GM18517 (cell line): ENCODE measurements around the gene SRPRB.
"Not testable (repeated sequence)": the region's sequence is repeated elsewhere in the genome, so short reads cannot be mapped to it uniquely, and the experiment has no call there.

Experiments used
- ATAC-seq: cut with Tn5 transposase; IDR thresholded peaks from one replicate; pipeline ENCODE4 v1.9.1; 2021; ENCODE audit warnings: mild to moderate bottlenecking, moderate library complexity; ENCODE audit not compliant: unreplicated experiment

SRPRB gene

DNA sequence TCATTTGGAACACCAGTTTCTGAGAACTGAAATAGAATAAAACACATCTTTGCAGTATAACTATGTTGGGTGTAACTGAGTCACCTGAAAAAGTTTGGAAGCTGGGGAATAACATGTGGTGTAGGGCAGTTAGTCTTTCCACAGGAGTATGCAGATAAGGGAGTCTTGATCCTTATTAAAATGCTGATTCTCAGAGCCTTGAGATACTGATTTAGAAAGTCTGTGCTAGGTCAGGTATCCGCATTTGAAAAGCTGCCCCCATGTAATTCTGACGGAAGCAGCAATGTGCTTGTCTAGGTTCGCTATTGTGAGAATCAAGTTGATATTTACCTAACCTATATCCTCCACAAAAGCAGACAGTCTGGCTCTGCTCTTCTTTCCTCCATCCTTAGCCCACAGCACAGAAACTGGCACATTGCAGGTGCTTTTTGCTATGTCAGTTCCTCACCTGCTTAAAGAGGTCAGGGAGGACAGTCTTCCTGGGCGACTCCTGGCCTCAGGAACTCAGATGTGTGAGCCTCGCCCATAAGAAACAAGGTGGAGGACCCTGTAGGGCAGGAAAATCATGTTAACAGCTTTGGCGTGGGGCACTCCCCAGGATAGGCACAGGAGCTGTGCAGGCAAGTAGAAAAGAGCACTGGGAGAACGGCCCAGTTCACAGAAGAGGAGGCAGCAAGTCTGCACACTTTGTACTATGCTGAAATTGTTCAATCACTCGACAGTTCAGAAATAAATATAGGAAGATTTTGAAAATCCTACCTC lies 27.6 kb upstream of the SRPRB start:
- no peak for ATAC-seq

- ATAC-seq = no peak
Measured at GRCh38 chr3:133779626-133780203, 25.9 kb upstream of the SRPRB start.

DNA sequence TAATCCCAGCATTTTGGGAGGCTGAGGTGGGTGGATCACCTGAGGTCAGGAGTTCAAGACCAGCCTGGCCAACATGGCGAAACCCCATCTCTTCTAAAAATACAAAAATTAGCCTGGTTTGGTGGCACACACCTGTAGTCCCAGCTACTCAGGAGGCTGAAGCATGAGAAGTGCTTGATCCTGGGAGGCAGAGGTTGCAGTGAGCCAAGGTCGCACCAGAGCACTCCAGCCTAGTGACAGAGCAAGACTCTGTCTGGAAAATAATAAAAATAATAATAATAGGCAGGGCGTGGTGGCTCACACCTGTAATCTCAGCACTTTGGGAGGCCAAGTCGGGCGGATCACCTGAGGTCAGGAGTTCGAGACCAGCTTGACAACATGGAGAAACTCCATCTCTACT lies 24.9 kb upstream of the SRPRB start:
- not testable (repeated sequence) for ATAC-seq

GRCh38 chr3:133781570-133781969 lies 24.0 kb upstream of the SRPRB start:
- no peak for ATAC-seq

- no peak for ATAC-seq
Measured at GRCh38 chr3:133782454-133782853, 23.2 kb upstream of the SRPRB start.

DNA sequence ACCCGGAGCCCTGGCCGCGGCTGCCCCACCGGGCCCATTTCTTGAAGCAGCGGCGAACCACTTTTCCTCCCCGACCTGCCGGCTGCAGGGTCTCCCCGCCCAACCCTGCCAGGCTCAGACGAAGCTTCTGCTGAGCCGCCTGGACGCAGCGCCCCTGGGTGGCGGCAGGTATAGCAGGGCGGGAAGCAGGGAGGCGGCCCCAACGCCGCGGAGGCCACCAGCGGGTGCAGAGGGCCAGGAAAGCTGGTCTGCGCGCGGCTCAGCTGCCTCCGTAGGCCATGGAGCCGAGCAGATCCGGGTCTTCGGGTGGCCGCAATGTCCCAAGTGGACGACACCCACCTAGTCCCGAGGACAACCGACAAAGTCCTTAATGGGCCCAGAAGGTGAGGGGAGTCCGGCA lies 21.9 kb upstream of the SRPRB start:
- ATAC-seq = no peak

GRCh38 chr3:133788024-133788423 lies 17.6 kb upstream of the SRPRB start:
- ATAC-seq = no peak

- no peak for ATAC-seq
Measured at GRCh38 chr3:133792171-133792763, 13.3 kb upstream of the SRPRB start.

- no peak for ATAC-seq
Measured at GRCh38 chr3:133797396-133798105, 8.1 kb upstream of the SRPRB start.

GRCh38 chr3:133799794-133800585 lies 5.6 kb upstream of the SRPRB start:
- ATAC-seq = no peak

DNA sequence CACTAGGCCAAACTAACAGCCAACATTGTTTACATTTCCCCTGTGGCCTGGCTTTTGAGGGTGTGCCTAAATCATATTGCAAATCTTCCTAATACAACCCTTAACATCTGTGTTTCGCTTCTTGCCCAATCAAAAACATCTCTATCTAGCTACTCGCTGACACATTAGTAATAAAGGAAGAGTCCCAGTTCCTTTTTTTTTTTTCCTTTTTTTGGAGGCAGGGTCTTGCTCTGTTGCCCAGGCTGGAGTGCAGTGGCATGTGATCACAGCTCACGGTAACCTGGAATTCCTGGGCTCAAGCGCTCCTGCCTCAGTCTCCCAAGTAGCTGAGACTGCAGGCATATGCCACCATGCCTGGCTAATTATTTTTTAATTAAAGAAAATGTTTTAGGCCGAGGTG lies 2.1 kb upstream of the SRPRB start:
- ATAC-seq = no peak

DNA sequence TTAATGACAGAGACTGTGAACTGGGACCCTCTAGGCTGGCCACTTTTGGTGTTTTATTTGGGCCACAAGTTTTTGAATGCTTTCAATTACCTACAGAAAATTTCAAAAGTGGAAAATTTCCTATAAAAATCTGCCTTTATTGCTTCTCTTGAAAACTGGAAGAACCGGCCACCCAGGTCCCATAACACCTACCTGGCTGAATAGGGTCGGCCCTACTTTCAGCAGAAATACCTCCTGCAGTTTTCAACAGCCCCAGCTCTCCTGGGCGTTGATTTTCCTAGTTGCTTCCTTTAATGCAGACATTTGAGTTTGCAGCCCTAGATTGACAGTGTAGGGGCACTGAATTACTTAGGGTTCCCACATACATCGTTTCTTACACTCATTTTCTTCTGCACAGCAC lies 719 bp upstream of the SRPRB start:
- no peak for ATAC-seq

DNA sequence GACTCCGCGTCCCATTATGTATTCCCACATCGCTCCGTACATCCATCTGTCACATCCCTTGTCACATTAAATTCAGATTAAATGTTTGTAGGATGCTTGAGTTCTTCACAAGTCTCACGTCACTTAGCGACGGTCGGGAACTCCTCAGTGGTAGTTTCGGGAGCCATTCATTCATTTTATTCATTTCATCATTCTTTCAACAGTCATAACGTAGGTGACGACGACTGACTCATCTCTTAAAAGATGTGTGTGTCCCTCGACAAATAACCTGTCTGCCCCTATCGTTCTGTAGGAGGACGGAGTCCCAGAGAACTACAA lies 272 bp upstream of the SRPRB start:
- ATAC-seq = no peak

DNA sequence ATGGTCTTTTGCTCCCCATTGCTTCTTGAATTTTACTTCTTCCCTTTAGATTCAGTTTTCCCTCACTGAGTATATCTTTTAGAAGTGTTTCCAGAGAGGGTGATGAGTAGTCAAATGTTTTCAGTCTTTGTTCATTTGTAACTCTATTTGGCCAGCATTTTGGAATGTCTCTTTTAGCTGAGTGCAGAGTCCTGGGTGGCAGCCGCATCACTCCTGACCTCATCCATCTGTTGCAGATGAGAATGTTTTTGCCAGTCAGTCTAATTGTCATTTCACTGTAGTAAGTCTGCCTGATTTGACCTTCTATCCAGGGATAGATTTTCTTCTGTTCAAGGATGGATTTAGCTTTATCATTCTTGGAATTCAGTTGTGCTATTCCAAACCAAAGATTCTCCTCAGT lies 7.3 kb downstream of the SRPRB start:
- ATAC-seq = no peak

GRCh38 chr3:133815386-133815785 lies 9.8 kb downstream of the SRPRB start:
- no peak for ATAC-seq

GRCh38 chr3:133820129-133820528 lies 14.5 kb downstream of the SRPRB start:
- no peak for ATAC-seq

DNA sequence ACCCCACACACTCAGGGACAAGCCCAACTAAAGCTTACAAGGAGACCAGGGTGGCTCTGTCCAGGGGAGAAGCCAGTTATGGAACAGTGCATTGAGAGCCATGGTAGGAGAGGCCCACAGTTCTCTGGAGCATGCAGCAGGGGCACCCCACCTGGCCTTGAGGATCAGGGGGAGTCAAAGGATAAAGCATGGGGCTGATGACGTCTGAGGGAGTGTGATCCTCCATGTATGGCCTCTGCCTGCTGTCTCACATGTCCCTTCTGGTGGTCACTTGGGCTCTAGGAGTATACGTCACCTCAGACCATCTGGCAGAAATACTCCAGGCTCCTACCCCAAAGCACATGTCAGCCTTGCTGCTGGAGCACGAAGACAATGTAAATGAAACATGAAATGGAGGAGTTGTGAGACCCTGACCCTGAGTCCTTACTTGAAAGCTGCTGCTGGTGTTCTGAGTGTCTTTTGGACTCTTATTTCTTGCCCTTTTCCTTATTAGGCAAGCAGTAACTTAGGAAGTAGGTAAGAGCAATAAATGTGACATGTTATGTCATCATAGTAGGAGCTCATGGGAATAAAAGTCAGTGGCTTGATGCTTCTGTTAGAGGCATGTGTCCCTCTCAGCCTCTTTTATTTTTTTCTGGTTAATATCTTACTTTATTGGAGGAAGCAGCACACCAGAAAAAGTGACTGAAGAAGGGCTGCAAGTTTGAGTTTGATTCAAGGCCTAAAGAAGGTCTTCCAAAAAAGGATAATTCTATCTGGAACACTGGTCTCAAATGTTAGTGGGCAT lies 15.5 kb downstream of the SRPRB start:
- no peak for ATAC-seq

DNA sequence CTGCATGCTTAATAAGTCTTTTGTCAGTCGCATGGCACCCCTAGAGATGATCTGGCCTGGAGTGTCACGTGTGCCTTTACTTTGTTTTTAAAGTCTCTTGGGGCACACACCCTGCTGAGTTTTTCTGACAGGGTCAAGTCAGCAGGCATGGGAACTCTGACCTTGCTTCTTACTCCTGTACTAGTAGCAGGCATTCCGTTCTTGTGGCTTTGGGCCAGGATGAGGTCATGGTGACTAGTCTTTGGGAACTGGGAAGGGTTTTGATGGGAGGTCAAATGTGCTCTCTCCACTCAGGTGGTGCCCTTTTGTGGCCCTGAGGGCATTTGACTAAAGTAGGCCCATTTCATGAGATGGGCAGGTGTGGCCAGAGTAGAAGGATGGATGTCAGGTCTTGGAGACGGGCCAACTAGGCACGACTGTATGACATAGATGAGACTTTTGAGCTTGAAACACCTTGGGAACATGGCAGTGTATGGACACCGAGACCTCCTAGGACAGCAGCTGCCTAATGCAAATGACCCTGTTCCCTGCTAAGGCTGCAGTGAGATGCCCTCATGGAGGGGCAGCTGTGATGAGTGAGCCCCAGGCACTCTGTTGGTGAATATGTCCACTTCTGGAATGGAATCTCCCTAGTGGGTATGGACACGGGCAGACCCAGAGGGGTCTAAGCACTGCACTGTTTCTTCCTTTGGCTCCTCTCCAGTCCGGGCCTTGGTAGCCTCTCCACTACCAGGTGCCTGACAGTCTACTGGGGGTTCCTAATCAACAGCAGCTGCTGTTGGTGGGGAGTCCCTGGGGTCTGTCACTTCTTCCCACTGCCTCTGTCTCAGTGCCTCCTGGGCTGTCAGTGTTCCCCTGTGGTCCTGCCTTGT lies 16.4 kb downstream of the SRPRB start:
- no peak for ATAC-seq

DNA sequence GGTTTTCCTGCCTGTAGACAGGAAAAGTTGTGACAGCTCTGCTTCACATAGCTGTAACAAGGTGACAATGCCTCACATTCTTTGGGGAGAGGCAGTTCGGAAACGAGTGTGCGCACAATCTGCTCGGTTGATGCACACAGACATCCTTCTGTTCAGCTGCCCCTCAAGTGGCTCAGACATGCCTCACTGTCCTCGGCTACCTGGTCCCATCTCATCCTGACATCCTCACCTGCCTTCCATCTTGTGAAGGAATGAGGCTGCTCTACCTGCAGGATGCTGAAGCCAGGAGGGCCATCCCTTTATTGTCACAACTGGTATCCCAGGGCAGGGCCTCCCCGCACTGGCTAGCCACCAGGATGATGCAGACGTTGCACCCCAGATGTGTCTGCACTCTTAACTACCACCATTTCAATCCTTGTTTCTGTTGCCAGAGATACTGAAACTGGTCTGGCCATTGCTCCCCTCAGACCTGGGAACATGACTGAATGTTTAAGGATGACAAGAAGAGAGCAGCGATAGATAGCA lies 19.4 kb downstream of the SRPRB start:
- ATAC-seq = no peak
